Measurements from ENCODE around the gene UBC.

Gene UBC

DNA sequence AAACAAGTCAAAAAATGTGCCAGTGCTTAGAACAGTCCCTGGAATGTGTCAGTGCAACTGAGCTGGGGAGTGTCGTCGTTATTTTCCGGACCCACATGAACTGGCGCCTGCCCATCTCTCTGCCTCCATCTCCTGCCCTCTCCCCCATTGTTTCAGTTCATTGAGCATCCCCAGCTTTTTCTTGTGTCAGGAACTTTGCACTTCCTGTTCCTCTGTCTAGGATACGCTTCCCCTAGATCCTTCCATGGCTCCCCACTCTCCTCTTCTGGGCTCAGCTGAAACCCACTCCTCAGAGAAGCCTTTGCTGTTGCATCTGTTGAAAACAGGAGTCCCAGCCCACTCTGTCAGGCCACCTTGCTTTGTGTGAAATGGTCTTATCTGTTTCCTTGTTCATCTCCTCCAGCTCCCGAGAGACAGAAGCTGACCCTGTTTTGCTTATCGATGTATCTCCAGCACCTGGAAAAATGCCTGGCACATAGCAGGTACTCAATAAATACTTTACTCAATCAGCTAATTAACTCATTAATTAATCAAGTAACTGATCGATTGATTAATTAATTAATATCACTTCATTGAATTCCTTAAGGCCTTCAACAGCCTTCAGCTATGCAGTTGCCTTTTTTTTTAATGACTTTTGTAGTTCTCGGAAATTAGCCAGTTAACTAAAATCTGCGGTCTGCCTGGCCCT is 48.1 kb downstream of the UBC start:
- no peak overlapping the region for H3K27ac ChIP-seq (ENCODE audit: low read depth, low read length)
- peaks cover 12% of the 10 kb centered on the region for H3K4me1 ChIP-seq (ENCODE audit: insufficient read depth, low read length)

GRCh38 chr12:124865728-124866127 is 48.7 kb downstream of the UBC start:
- Histone ChIP-seq H3K4me1 (ENCODE audit: insufficient read depth, low read length) (peaks cover 12% of the 10 kb centered on the region), H3K27me3 (ENCODE audit: control insufficient read depth in 1 of 2, insufficient read depth in 2 of 2, low read length in 2 of 2) (no peaks in the 10 kb centered on the region), H3K27ac (ENCODE audit: low read depth, low read length) (no peak overlapping the region), H3K4me3 (ENCODE audit: low read depth in 1 of 2, low read length in 2 of 2) (no peak overlapping the region), H3K9ac (ENCODE audit: low read length) (no peak overlapping the region), H3K9me3 (ENCODE audit: low read length) (no peaks in the 10 kb centered on the region), H3K36me3 (ENCODE audit: insufficient read depth, low read length) (no peaks in the 10 kb centered on the region)

More for the DNA sequence above, 48.1 kb downstream of the UBC start:
- no peak overlapping the region for H3K4me3 ChIP-seq (ENCODE audit: low read depth in 1 of 2, low read length in 2 of 2)
- H3K27me3 ChIP-seq (ENCODE audit: control insufficient read depth in 1 of 2, insufficient read depth in 2 of 2, low read length in 2 of 2) = no peaks in the 10 kb centered on the region
- H3K9ac ChIP-seq (ENCODE audit: low read length) = no peak overlapping the region
- no peaks in the 10 kb centered on the region for H3K9me3 ChIP-seq (ENCODE audit: low read length)
- no peaks in the 10 kb centered on the region for H3K36me3 ChIP-seq (ENCODE audit: insufficient read depth, low read length)

DNA sequence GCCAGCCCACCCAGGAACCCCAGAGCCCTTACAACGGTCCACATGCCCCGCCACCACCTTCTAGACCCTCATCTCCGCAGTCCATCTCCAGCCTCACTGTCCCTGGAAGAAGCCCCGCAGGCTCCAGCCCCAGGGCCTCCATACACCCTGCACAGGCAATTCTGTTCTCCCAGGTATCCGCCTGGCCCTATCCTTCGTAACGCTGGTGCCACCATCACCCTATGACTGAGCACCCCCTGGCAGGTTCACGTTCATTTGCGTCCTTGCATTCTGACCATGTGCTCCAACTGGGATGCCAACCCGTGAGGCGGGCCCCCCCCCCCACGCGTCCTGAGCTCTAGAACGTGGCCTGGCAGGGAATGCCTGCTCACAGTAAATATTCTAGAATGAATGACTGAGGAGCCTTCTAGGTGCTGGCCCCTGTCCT is 50.1 kb downstream of the UBC start:
- H3K4me1 ChIP-seq (ENCODE audit: insufficient read depth, low read length) = peaks cover 12% of the 10 kb centered on the region
- H3K9me3 ChIP-seq (ENCODE audit: low read length) = no peaks in the 10 kb centered on the region
- H3K9ac ChIP-seq (ENCODE audit: low read length) = peak overlapping the region; percentile 33
- peak overlapping the region; percentile 49 to 89 for H3K4me3 ChIP-seq (ENCODE audit: low read depth in 1 of 2, low read length in 2 of 2)
- H3K36me3 ChIP-seq (ENCODE audit: insufficient read depth, low read length) = no peaks in the 10 kb centered on the region
- H3K27me3 ChIP-seq (ENCODE audit: control insufficient read depth in 1 of 2, insufficient read depth in 2 of 2, low read length in 2 of 2) = no peaks in the 10 kb centered on the region
- H3K27ac ChIP-seq (ENCODE audit: low read depth, low read length) = no peak overlapping the region

DNA sequence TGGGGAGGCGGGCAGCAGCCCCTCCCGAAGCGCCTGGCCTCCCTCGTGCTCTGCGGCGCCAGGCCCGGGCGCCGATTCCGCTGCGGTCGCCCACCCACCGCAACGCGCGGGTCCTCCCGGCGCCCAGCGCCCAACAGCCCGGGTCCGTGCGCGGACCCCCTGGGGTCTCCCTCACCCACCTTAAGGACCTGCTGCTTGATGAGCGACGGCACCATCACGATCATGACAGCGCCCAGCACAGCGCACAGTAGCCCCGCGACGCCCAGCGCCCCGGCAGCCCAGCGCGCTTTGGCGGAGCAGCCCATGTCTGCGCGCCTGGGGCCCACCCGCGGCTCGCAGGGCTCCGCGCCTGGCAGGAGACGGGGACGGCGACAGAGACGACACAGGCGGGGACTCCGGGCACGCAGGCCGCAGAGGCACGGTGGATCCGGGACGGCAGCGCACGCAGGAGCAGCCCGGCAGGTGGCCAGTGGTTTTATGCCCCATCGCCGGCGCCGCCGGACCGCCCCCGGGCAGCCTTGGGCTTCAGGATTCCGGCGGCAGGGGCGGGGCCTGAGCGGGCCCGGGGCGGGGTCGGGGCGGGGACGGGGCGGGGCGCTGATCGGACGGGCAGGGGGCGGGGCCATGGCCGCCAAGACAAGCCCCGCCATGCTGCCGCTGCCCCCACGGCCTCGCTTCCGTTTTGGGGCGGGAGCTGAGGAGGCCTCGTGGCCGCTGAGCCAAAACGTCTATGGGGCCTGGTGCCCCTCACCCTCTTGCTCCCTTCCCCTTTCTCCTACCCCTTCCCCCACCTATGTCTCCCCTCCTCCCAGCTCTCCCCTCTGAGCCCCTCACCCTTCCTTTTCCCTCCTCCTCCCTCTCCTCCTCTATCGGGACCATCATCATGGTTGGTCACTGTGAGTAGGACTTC is 50.8 kb downstream of the UBC start, which contains the start of gene SCARB1:
SCARB1 (minus strand) TSS at position 449 of the 910 bp plus-strand sequence; CDS start at position 305, 144 bp downstream.
- H3K4me1 ChIP-seq (ENCODE audit: insufficient read depth, low read length) = peaks cover 12% of the 10 kb centered on the region
- H3K27ac ChIP-seq (ENCODE audit: low read depth, low read length) = peak within 1 kb of the TSS; percentile 66
- H3K27me3 ChIP-seq (ENCODE audit: control insufficient read depth in 1 of 2, insufficient read depth in 2 of 2, low read length in 2 of 2) = no peaks in the 10 kb centered on the region
- peak within 1 kb of the TSS; percentile 63 to 89 for H3K4me3 ChIP-seq (ENCODE audit: low read depth in 1 of 2, low read length in 2 of 2)
- H3K9me3 ChIP-seq (ENCODE audit: low read length) = no peaks in the 10 kb centered on the region
- H3K36me3 ChIP-seq (ENCODE audit: insufficient read depth, low read length) = no peaks in the 10 kb centered on the region
- H3K9ac ChIP-seq (ENCODE audit: low read length) = peak within 1 kb of the TSS; percentile 33

GRCh38 chr12:124862768-124863415 is 51.6 kb downstream of the UBC start:
- no peaks in the 10 kb centered on the region for H3K27me3 ChIP-seq (ENCODE audit: control insufficient read depth in 1 of 2, insufficient read depth in 2 of 2, low read length in 2 of 2)
- no peaks in the 10 kb centered on the region for H3K36me3 ChIP-seq (ENCODE audit: insufficient read depth, low read length)
- H3K9me3 ChIP-seq (ENCODE audit: low read length) = no peaks in the 10 kb centered on the region
- H3K27ac ChIP-seq (ENCODE audit: low read depth, low read length) = peak overlapping the region; percentile 66
- no peak overlapping the region for H3K9ac ChIP-seq (ENCODE audit: low read length)
- peaks cover 12% of the 10 kb centered on the region for H3K4me1 ChIP-seq (ENCODE audit: insufficient read depth, low read length)
- peak overlapping the region; percentile 63 to 89 for H3K4me3 ChIP-seq (ENCODE audit: low read depth in 1 of 2, low read length in 2 of 2)

DNA sequence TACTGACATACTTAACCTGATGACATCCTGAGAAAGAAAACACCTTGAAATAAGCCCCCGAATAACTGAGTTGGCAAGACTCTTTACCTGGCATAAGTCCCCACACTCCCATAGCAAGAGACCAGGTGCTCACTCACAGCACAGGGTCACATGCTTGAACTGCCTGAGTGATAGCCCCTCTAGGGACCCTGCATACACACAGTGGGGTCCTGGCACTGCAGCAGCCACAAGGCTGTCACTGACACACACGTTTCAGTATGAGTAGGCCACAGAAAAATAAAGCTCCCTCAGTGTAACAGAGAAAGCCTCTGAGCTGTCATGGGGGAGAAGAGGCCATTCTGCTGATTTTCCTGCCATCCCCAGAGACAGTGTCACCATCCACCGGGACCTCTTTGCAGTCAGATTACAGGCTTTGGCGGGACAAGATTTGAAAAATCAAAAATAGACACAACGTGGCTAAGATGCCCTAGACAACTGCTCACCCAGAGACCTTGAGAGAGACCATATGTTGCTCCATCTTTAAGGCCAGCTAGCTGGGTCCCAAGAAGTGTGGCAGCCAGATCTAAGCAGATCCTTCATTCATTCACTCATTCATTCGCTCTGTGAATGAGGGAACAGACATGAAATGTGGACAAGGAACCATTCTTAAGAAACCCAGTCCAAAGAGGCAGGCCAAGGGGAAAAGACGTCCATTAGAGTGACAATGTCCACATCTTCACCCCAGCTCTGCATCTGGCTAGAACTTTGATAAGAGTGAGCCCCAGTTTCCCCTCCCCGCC is 52.4 kb downstream of the UBC start:
- H3K36me3 ChIP-seq (ENCODE audit: insufficient read depth, low read length) = no peaks in the 10 kb centered on the region
- H3K4me1 ChIP-seq (ENCODE audit: insufficient read depth, low read length) = peaks cover 12% of the 10 kb centered on the region
- H3K27me3 ChIP-seq (ENCODE audit: control insufficient read depth in 1 of 2, insufficient read depth in 2 of 2, low read length in 2 of 2) = no peaks in the 10 kb centered on the region
- H3K9ac ChIP-seq (ENCODE audit: low read length) = no peak overlapping the region
- no peaks in the 10 kb centered on the region for H3K9me3 ChIP-seq (ENCODE audit: low read length)
- no peak overlapping the region for H3K4me3 ChIP-seq (ENCODE audit: low read depth in 1 of 2, low read length in 2 of 2)
- H3K27ac ChIP-seq (ENCODE audit: low read depth, low read length) = no peak overlapping the region

All from muscle layer of colon (tissue), 2 donors.